Measurements from ENCODE around the gene RAB38. TPM values are rescaled to one million over a fixed set of nuclear protein-coding genes. Genes with fewer than 3 reads are reported as not detected.

The RAB38 gene
- total RNA-seq, 1 experiment from 2014 or later, result 0.15 TPM

- POLR2A ChIA-PET, result no interaction called here
- no peak overlapping the region for H3K27ac ChIP-seq (ENCODE audit: low read length)
- no peaks in the 10 kb centered on the region for H3K4me1 ChIP-seq (ENCODE audit: control insufficient read depth, insufficient read depth, low read length)
- no peak for DNase-seq (ENCODE audit: low read depth, low spot score)
- TF ChIP-seq, protein P1, sequence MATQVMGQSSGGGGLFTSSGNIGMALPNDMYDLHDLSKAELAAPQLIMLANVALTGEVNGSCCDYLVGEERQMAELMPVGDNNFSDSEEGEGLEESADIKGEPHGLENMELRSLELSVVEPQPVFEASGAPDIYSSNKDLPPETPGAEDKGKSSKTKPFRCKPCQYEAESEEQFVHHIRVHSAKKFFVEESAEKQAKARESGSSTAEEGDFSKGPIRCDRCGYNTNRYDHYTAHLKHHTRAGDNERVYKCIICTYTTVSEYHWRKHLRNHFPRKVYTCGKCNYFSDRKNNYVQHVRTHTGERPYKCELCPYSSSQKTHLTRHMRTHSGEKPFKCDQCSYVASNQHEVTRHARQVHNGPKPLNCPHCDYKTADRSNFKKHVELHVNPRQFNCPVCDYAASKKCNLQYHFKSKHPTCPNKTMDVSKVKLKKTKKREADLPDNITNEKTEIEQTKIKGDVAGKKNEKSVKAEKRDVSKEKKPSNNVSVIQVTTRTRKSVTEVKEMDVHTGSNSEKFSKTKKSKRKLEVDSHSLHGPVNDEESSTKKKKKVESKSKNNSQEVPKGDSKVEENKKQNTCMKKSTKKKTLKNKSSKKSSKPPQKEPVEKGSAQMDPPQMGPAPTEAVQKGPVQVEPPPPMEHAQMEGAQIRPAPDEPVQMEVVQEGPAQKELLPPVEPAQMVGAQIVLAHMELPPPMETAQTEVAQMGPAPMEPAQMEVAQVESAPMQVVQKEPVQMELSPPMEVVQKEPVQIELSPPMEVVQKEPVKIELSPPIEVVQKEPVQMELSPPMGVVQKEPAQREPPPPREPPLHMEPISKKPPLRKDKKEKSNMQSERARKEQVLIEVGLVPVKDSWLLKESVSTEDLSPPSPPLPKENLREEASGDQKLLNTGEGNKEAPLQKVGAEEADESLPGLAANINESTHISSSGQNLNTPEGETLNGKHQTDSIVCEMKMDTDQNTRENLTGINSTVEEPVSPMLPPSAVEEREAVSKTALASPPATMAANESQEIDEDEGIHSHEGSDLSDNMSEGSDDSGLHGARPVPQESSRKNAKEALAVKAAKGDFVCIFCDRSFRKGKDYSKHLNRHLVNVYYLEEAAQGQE (IDR thresholded peaks at IDR 0.05; ENCODE audit: insufficient read depth in 1 of 2, low read depth in 2 of 2, low read length in 1 of 2), result no peak
- TF ChIP-seq POLR2AphosphoS5 (IDR thresholded peaks at IDR 0.05; ENCODE audit: low read depth, low read length), result no peak
- TF ChIP-seq SIN3A (IDR thresholded peaks at IDR 0.05; ENCODE audit: borderline replicate concordance, insufficient read depth, low read depth, low read length), result no peak
- TF ChIP-seq TCF7L2 (IDR thresholded peaks at IDR 0.05; ENCODE audit: low read depth, low read length), result no peak
- no peak for TF ChIP-seq CTCF (IDR thresholded peaks at IDR 0.05)
- no peaks in the 10 kb centered on the region for H3K36me3 ChIP-seq (ENCODE audit: control insufficient read depth, insufficient read depth, low read length)
- ATAC-seq, result no peak
- H3K27me3 ChIP-seq (ENCODE audit: control insufficient read depth, insufficient read depth, low read length), result no peaks in the 10 kb centered on the region
- H3K9me3 ChIP-seq (ENCODE audit: control insufficient read depth, insufficient read depth, low read depth, low read length), result no peaks in the 10 kb centered on the region
- no peak overlapping the region for H3K4me3 ChIP-seq (ENCODE audit: low read depth in 2 of 2, low read length in 2 of 2)
- CTCF ChIA-PET, result no interaction called here
- intact Hi-C loops (cut with micrococcal nuclease; ENCODE audit: unreplicated experiment) (no loop called here), in situ Hi-C loops (cut with HindIII; ENCODE audit: low pct_unique_long_range_greater_than_20kb, low sequenced_read_pairs) (no loop called here)
- BruUV-seq (replicated peaks), result no TSS peak
Measured at GRCh38 chr11:88169471-88169870, 5.8 kb downstream of the RAB38 start.

GRCh38 chr11:88167853-88168252 lies 7.4 kb downstream of the RAB38 start:
- no peaks in the 10 kb centered on the region for H3K4me1 ChIP-seq (ENCODE audit: control insufficient read depth, insufficient read depth, low read length)
- no peak for ATAC-seq
- POLR2A ChIA-PET, result no interaction called here
- TF ChIP-seq SIN3A (IDR thresholded peaks at IDR 0.05; ENCODE audit: borderline replicate concordance, insufficient read depth, low read depth, low read length), result no peak
- no peak for TF ChIP-seq POLR2AphosphoS5 (IDR thresholded peaks at IDR 0.05; ENCODE audit: low read depth, low read length)
- TF ChIP-seq TCF7L2 (IDR thresholded peaks at IDR 0.05; ENCODE audit: low read depth, low read length), result no peak
- TF ChIP-seq, protein P1 (IDR thresholded peaks at IDR 0.05; ENCODE audit: insufficient read depth in 1 of 2, low read depth in 2 of 2, low read length in 1 of 2), result no peak
- TF ChIP-seq CTCF (IDR thresholded peaks at IDR 0.05), result no peak
- in situ Hi-C loops (cut with HindIII; ENCODE audit: low pct_unique_long_range_greater_than_20kb, low sequenced_read_pairs) (no loop called here), intact Hi-C loops (cut with micrococcal nuclease; ENCODE audit: unreplicated experiment) (no loop called here)
- H3K27ac ChIP-seq (ENCODE audit: low read length), result no peak overlapping the region
- CTCF ChIA-PET, result interaction anchor here (0.6 kb wide), 1 partner anchor 1938 kb away, joined by 3 read pairs; no protein-coding TSS in a partner anchor
- H3K9me3 ChIP-seq (ENCODE audit: control insufficient read depth, insufficient read depth, low read depth, low read length), result no peaks in the 10 kb centered on the region
- no peaks in the 10 kb centered on the region for H3K27me3 ChIP-seq (ENCODE audit: control insufficient read depth, insufficient read depth, low read length)
- no peak overlapping the region for H3K4me3 ChIP-seq (ENCODE audit: low read depth in 2 of 2, low read length in 2 of 2)
- no TSS peak for BruUV-seq (replicated peaks)
- H3K36me3 ChIP-seq (ENCODE audit: control insufficient read depth, insufficient read depth, low read length), result no peaks in the 10 kb centered on the region
- no peak for DNase-seq (ENCODE audit: low read depth, low spot score)
